PFSK-1 (cell line): ENCODE results near the gene ASCL1.

Experiments used
- FOXP2 ChIP-seq: optimal IDR thresholded peaks from 2 replicates; pipeline ENCODE3; 2011; ENCODE audit warnings: borderline replicate concordance, control low read depth, inconsistent platforms; ENCODE audit not compliant: insufficient read depth; ENCODE audit errors: extremely low read length, extremely low read depth
- POLR2AphosphoS5 ChIP-seq: IDR thresholded peaks from 2 replicates; pipeline ENCODE4 v1.6.1; 2012; ENCODE audit warnings: low read depth, mild to moderate bottlenecking, control low read depth, low read length, moderate library complexity
- SIN3A ChIP-seq: IDR thresholded peaks from 2 replicates; pipeline ENCODE4 v1.6.1; 2012; ENCODE audit warnings: mild to moderate bottlenecking, low read length, moderate library complexity, borderline replicate concordance; ENCODE audit not compliant: insufficient read depth
- TAF1 ChIP-seq: IDR thresholded peaks from 2 replicates; pipeline ENCODE4 v1.6.1; 2012; ENCODE audit warnings: low read length, control low read depth, borderline replicate concordance; ENCODE audit not compliant: insufficient read depth
- TF ChIP-seq, protein P1 (sequence below), 2 experiments: IDR thresholded peaks; 2 replicates each; pipeline versions ENCODE4 v1.6.1 to v1.8.0; 2011 to 2012; ENCODE audit warnings: low read depth in 2 of 2, low read length in 2 of 2, control low read depth in 1 of 2, inconsistent platforms in 1 of 2, mild to moderate bottlenecking in 1 of 2, moderate library complexity in 1 of 2; ENCODE audit not compliant: insufficient read depth in 1 of 2

ASCL1 gene

GRCh38 chr12:102939059-102939458, 18.4 kb upstream of the ASCL1 start:
- TF ChIP-seq TAF1 = no peak
- TF ChIP-seq POLR2AphosphoS5 = no peak
- no peak for TF ChIP-seq SIN3A
- TF ChIP-seq, protein P1, sequence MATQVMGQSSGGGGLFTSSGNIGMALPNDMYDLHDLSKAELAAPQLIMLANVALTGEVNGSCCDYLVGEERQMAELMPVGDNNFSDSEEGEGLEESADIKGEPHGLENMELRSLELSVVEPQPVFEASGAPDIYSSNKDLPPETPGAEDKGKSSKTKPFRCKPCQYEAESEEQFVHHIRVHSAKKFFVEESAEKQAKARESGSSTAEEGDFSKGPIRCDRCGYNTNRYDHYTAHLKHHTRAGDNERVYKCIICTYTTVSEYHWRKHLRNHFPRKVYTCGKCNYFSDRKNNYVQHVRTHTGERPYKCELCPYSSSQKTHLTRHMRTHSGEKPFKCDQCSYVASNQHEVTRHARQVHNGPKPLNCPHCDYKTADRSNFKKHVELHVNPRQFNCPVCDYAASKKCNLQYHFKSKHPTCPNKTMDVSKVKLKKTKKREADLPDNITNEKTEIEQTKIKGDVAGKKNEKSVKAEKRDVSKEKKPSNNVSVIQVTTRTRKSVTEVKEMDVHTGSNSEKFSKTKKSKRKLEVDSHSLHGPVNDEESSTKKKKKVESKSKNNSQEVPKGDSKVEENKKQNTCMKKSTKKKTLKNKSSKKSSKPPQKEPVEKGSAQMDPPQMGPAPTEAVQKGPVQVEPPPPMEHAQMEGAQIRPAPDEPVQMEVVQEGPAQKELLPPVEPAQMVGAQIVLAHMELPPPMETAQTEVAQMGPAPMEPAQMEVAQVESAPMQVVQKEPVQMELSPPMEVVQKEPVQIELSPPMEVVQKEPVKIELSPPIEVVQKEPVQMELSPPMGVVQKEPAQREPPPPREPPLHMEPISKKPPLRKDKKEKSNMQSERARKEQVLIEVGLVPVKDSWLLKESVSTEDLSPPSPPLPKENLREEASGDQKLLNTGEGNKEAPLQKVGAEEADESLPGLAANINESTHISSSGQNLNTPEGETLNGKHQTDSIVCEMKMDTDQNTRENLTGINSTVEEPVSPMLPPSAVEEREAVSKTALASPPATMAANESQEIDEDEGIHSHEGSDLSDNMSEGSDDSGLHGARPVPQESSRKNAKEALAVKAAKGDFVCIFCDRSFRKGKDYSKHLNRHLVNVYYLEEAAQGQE (IDR thresholded peaks at IDR 0.05; ENCODE audit: insufficient read depth in 1 of 2, low read depth in 2 of 2, low read length in 2 of 2) = no peak
- no peak for TF ChIP-seq FOXP2

DNA sequence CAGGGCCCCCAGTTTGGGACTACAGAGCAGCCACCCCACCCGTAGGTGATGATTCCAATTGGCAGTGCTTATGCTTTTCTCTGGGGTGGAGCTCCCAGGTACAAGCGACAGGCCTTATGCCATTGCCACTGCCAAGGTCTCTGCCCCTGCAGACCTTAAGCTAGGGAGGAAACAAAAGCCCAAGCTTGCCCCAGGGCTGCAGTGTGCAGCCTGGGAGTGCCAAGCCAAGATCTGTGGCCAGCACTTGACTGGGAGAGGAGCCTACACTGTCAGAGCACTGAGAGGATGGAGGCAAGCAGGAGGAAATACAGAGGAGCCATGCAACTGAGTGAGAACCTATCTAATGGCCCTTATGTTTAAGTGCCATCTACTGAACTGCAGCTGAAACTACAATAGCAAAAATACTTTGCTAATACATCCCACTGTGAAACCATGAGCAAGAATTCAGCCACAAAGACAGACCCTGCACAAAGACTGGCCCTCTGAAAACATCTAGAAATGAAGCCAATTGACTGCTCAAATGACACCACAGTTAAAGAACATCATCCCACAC, 17.7 kb upstream of the ASCL1 start:
- TF ChIP-seq SIN3A (no peak), POLR2AphosphoS5 (no peak), FOXP2 (no peak), TAF1 (no peak)
- TF ChIP-seq, protein P1 (IDR thresholded peaks at IDR 0.05; ENCODE audit: insufficient read depth in 1 of 2, low read depth in 2 of 2, low read length in 2 of 2) = no peak

GRCh38 chr12:102946042-102946441, 11.4 kb upstream of the ASCL1 start:
- TF ChIP-seq TAF1 (no peak), SIN3A (no peak), POLR2AphosphoS5 (no peak), FOXP2 (no peak)
- TF ChIP-seq, protein P1 (IDR thresholded peaks at IDR 0.05; ENCODE audit: insufficient read depth in 1 of 2, low read depth in 2 of 2, low read length in 2 of 2) = no peak

DNA sequence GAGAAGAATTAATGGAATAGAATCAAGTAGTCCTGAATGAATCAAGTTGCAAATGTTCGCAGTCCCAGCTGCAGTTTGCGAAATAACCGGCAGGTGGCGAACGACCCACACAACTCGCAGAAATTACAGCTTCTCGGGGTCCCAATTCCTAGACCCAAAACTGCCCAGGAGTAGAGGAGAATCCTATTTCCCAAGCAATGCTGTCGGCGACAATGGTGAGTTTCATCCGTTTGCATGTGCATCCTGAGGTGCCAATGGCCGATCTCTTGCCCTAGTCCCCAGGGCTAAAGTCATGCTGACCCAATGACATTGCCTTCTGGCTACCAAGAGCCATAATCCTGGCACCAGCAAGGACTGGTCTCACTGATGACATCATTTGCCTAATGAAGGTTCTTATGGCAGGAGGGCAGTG, 8.5 kb upstream of the ASCL1 start:
- TF ChIP-seq TAF1 = no peak
- TF ChIP-seq, protein P1 (IDR thresholded peaks at IDR 0.05; ENCODE audit: insufficient read depth in 1 of 2, low read depth in 2 of 2, low read length in 2 of 2) = no peak
- no peak for TF ChIP-seq POLR2AphosphoS5
- no peak for TF ChIP-seq FOXP2
- no peak for TF ChIP-seq SIN3A
